HepG2 (cell line): Measurements from ENCODE around the gene PPP1CC. TPM values are rescaled to one million over a fixed set of nuclear protein-coding genes. Genes with fewer than 3 reads are reported as not detected.

ENCODE experiments used
- HNF4A ChIP-seq: sonication (generic); formaldehyde crosslinking; IDR thresholded peaks from 2 replicates; pipeline ENCODE4 v1.4.0; 2020; ENCODE audit warnings: missing genetic modification reagents
- JDP2 ChIP-seq: sonication (generic); formaldehyde crosslinking; IDR thresholded peaks from 2 replicates; pipeline ENCODE4 v1.8.1; 2022; ENCODE audit warnings: missing genetic modification reagents, borderline replicate concordance
- JUND ChIP-seq: sonication (generic); formaldehyde crosslinking; IDR thresholded peaks from 2 replicates; pipeline ENCODE4 v1.8.0; 2022; ENCODE audit warnings: mild to moderate bottlenecking, missing genetic modification reagents
- KDM4B ChIP-seq: sonication (generic); formaldehyde crosslinking; IDR thresholded peaks from 2 replicates; pipeline ENCODE4 v1.4.0; 2020; ENCODE audit warnings: missing genetic modification reagents
- KDM5A ChIP-seq: fragments of 200-600 bp; sonication (generic); IDR thresholded peaks from 2 replicates; pipeline ENCODE4 v1.7.0; 2018; ENCODE audit warnings: antibody characterized with exemption, mild to moderate bottlenecking, low read length, borderline replicate concordance
- MAFF ChIP-seq: IDR thresholded peaks from 2 replicates; pipeline ENCODE4 v1.6.1; 2011; ENCODE audit warnings: low read depth, low read length, improper control_type of control experiment
- MATR3 ChIP-seq: sonication (generic); formaldehyde crosslinking; IDR thresholded peaks from 2 replicates; pipeline ENCODE4 v1.4.0; 2020; ENCODE audit warnings: missing genetic modification reagents
- MYPOP ChIP-seq: sonication (generic); formaldehyde crosslinking; IDR thresholded peaks from 2 replicates; pipeline ENCODE4 v1.8.1; 2023; ENCODE audit warnings: mild to moderate bottlenecking, moderate library complexity, missing genetic modification reagents
- NR3C1 ChIP-seq: sonication (generic); formaldehyde crosslinking; IDR thresholded peaks from 2 replicates; pipeline ENCODE4 v1.4.0; 2020; ENCODE audit warnings: missing genetic modification reagents
- XBP1 ChIP-seq: sonication (generic); formaldehyde crosslinking; IDR thresholded peaks from 2 replicates; pipeline ENCODE4 v1.5.0; 2020; ENCODE audit warnings: missing genetic modification reagents
- ZNF3 ChIP-seq: IDR thresholded peaks from 2 replicates; pipeline ENCODE4 v1.7.0; 2017; ENCODE audit warnings: inconsistent platforms
- polyA plus RNA-seq, 8 experiments: library from polyadenylated mRNA; depleted of rRNA in 3 of 8; stranded (reverse) in 7 of 8; unstranded in 1 of 8; fragments of >200 nt; fragmentation: Illumina TruSeq in 4 of 8; extraction: Trizol in 4 of 8; gene quantifications; 2 replicates each; pipeline versions ENCODE4 v1.2.1 to v1.2.3, GENCODE V29; 2011 to 2016; ENCODE audit warnings: low read depth in 4 of 8, missing spikeins in 1 of 8, mixed read lengths in 1 of 8; ENCODE audit not compliant: insufficient read depth in 1 of 8
- total RNA-seq, 5 experiments: library from RNA; depleted of rRNA; stranded (reverse); fragments of >200 nt; fragmentation: Illumina TruSeq; extraction: Trizol; gene quantifications; 2 replicates each; pipeline ENCODE4 v1.2.3, GENCODE V29; 2016; ENCODE audit warnings: low read depth in 1 of 5
- TF ChIP-seq, protein P1 (sequence below): IDR thresholded peaks from 2 replicates; pipeline ENCODE4 v1.4.0; 2020; ENCODE audit warnings: mild to moderate bottlenecking, missing genetic modification reagents
- TF ChIP-seq, protein P2 (sequence below): sonication (generic); formaldehyde crosslinking; IDR thresholded peaks from 2 replicates; pipeline ENCODE4 v1.5.0; 2020; ENCODE audit warnings: missing genetic modification reagents
- TF ChIP-seq, protein P3 (sequence below): sonication (generic); formaldehyde crosslinking; IDR thresholded peaks from 2 replicates; pipeline ENCODE4 v1.4.0; 2020; ENCODE audit warnings: missing genetic modification reagents, borderline replicate concordance

PPP1CC gene
- total and polyA plus RNA-seq, 2 of the 13 experiments (the other 11 are each of a cell fraction or from before 2014, with no cell fraction given): 178 to 187 TPM

GRCh38 chr12:110742718-110743570, at the start of gene PPP1CC (continued):
- no peak; the same call in 1 of the 2 replicates for TF ChIP-seq MYPOP
- no peak for TF ChIP-seq NR3C1 (CRISPR knock-in tag)
- TF ChIP-seq, protein P1, sequence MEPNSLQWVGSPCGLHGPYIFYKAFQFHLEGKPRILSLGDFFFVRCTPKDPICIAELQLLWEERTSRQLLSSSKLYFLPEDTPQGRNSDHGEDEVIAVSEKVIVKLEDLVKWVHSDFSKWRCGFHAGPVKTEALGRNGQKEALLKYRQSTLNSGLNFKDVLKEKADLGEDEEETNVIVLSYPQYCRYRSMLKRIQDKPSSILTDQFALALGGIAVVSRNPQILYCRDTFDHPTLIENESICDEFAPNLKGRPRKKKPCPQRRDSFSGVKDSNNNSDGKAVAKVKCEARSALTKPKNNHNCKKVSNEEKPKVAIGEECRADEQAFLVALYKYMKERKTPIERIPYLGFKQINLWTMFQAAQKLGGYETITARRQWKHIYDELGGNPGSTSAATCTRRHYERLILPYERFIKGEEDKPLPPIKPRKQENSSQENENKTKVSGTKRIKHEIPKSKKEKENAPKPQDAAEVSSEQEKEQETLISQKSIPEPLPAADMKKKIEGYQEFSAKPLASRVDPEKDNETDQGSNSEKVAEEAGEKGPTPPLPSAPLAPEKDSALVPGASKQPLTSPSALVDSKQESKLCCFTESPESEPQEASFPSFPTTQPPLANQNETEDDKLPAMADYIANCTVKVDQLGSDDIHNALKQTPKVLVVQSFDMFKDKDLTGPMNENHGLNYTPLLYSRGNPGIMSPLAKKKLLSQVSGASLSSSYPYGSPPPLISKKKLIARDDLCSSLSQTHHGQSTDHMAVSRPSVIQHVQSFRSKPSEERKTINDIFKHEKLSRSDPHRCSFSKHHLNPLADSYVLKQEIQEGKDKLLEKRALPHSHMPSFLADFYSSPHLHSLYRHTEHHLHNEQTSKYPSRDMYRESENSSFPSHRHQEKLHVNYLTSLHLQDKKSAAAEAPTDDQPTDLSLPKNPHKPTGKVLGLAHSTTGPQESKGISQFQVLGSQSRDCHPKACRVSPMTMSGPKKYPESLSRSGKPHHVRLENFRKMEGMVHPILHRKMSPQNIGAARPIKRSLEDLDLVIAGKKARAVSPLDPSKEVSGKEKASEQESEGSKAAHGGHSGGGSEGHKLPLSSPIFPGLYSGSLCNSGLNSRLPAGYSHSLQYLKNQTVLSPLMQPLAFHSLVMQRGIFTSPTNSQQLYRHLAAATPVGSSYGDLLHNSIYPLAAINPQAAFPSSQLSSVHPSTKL: 0 out of 2 replicates have a peak, but pooled peaks have one; percentile 30
- TF ChIP-seq XBP1 (CRISPR knock-in tag): no peak
- TF ChIP-seq JUND (CRISPR knock-in tag): no peak
- TF ChIP-seq KDM5A: no peak; the same call in 1 of the 2 replicates
- no peak for TF ChIP-seq HNF4A (CRISPR knock-in tag)
- TF ChIP-seq JDP2 (CRISPR knock-in tag): no peak
- TF ChIP-seq KDM4B (CRISPR knock-in tag): no peak; the same call in 1 of the 2 replicates
- TF ChIP-seq, protein P2, sequence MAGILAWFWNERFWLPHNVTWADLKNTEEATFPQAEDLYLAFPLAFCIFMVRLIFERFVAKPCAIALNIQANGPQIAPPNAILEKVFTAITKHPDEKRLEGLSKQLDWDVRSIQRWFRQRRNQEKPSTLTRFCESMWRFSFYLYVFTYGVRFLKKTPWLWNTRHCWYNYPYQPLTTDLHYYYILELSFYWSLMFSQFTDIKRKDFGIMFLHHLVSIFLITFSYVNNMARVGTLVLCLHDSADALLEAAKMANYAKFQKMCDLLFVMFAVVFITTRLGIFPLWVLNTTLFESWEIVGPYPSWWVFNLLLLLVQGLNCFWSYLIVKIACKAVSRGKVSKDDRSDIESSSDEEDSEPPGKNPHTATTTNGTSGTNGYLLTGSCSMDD (CRISPR knock-in tag): no peak
- TF ChIP-seq, protein P3, sequence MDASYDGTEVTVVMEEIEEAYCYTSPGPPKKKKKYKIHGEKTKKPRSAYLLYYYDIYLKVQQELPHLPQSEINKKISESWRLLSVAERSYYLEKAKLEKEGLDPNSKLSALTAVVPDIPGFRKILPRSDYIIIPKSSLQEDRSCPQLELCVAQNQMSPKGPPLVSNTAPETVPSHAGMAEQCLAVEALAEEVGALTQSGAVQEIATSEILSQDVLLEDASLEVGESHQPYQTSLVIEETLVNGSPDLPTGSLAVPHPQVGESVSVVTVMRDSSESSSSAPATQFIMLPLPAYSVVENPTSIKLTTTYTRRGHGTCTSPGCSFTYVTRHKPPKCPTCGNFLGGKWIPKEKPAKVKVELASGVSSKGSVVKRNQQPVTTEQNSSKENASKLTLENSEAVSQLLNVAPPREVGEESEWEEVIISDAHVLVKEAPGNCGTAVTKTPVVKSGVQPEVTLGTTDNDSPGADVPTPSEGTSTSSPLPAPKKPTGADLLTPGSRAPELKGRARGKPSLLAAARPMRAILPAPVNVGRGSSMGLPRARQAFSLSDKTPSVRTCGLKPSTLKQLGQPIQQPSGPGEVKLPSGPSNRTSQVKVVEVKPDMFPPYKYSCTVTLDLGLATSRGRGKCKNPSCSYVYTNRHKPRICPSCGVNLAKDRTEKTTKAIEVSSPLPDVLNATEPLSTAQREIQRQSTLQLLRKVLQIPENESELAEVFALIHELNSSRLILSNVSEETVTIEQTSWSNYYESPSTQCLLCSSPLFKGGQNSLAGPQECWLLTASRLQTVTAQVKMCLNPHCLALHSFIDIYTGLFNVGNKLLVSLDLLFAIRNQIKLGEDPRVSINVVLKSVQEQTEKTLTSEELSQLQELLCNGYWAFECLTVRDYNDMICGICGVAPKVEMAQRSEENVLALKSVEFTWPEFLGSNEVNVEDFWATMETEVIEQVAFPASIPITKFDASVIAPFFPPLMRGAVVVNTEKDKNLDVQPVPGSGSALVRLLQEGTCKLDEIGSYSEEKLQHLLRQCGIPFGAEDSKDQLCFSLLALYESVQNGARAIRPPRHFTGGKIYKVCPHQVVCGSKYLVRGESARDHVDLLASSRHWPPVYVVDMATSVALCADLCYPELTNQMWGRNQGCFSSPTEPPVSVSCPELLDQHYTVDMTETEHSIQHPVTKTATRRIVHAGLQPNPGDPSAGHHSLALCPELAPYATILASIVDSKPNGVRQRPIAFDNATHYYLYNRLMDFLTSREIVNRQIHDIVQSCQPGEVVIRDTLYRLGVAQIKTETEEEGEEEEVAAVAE (CRISPR knock-in tag): no peak
- TF ChIP-seq MATR3: no peak
- no peak for TF ChIP-seq MAFF
- TF ChIP-seq ZNF3 (CRISPR knock-in tag): no peak
